HG03342 (cell line): ENCODE results near the gene KLC4.
"Not testable (repeated sequence)": the region's sequence is repeated elsewhere in the genome, so short reads cannot be mapped to it uniquely, and the experiment has no call there.

ENCODE experiments used
- ATAC-seq: cut with Tn5 transposase; IDR thresholded peaks from one replicate; pipeline ENCODE4 v1.9.1; 2021; ENCODE audit warnings: mild to moderate bottlenecking, moderate library complexity; ENCODE audit not compliant: unreplicated experiment

Gene KLC4

GRCh38 chr6:43035495-43036194 lies 23.8 kb upstream of the KLC4 start:
- no peak for ATAC-seq

- no peak for ATAC-seq
These were observed 22.7 kb upstream of the KLC4 start for GRCh38 chr6:43036712-43037111.

- no peak for ATAC-seq
These were observed 22.2 kb upstream of the KLC4 start for GRCh38 chr6:43037197-43037596.

GRCh38 chr6:43037706-43038105 lies 21.7 kb upstream of the KLC4 start:
- no peak for ATAC-seq

GRCh38 chr6:43038727-43039126 lies 20.7 kb upstream of the KLC4 start:
- no peak for ATAC-seq

GRCh38 chr6:43040542-43041257 lies 18.7 kb upstream of the KLC4 start:
- ATAC-seq: no peak

- not testable (repeated sequence) for ATAC-seq
These were observed 18.0 kb upstream of the KLC4 start for GRCh38 chr6:43041475-43041874.

GRCh38 chr6:43043310-43043709 lies 16.1 kb upstream of the KLC4 start:
- no peak for ATAC-seq

- no peak for ATAC-seq
These were observed 14.0 kb upstream of the KLC4 start for GRCh38 chr6:43045371-43045930.

- ATAC-seq: no peak
These were observed 11.4 kb upstream of the KLC4 start for GRCh38 chr6:43047998-43048397.

GRCh38 chr6:43050981-43051380 lies 8.4 kb upstream of the KLC4 start:
- no peak for ATAC-seq

GRCh38 chr6:43052225-43052841 lies 7.1 kb upstream of the KLC4 start:
- no peak for ATAC-seq

- peak; percentile 11 for ATAC-seq
These were observed 6.4 kb upstream of the KLC4 start for GRCh38 chr6:43052842-43053544.

GRCh38 chr6:43053545-43054205 lies 5.8 kb upstream of the KLC4 start, which contains the start of gene CUL7:
Gene CUL7, minus strand, starts transcription at chr6:43053851. Its CDS starts 1,063 bp downstream, at chr6:43052788.
- ATAC-seq: peak; percentile 89

GRCh38 chr6:43054206-43054943 lies 5.1 kb upstream of the KLC4 start:
- ATAC-seq: no peak

GRCh38 chr6:43055966-43056365 lies 3.5 kb upstream of the KLC4 start:
- no peak for ATAC-seq

GRCh38 chr6:43058531-43058930 lies 900 bp upstream of the KLC4 start:
- ATAC-seq: no peak

- no peak for ATAC-seq
These were observed 763 bp downstream of the KLC4 start for GRCh38 chr6:43060034-43060754.
